Fibroblast of peridontal ligament (primary cell): ENCODE results near the gene ANKMY1.

Experiments
- DNase-seq: peaks from one replicate; pipeline ENCODE4 v3.0.0-alpha.2; 2010; ENCODE audit errors: extremely low read depth

ANKMY1 gene

DNA sequence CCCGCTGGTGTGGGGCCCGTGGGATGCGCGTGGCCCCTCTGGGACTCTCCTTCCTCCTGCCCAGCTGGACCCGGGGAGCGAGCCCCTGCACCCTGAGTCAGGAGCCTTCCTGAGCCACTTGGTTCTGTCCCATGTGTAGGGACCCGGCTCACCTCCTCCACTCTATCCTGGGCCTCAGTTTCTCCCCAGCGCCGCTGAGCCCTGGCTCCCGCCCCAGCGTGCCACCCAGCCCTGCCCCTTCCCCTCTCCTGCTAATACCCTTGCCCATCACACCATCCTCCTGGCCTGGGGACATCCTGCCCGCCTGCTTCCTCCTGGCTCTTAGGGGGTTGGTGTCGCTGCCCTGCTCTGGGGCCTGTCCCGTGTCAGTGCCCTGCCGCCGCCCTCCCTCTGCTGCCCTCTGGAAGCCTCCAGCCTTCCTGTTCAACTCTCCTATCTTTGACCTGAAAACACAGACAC, 97.5 kb downstream of the ANKMY1 start:
- DNase-seq: no peak

DNA sequence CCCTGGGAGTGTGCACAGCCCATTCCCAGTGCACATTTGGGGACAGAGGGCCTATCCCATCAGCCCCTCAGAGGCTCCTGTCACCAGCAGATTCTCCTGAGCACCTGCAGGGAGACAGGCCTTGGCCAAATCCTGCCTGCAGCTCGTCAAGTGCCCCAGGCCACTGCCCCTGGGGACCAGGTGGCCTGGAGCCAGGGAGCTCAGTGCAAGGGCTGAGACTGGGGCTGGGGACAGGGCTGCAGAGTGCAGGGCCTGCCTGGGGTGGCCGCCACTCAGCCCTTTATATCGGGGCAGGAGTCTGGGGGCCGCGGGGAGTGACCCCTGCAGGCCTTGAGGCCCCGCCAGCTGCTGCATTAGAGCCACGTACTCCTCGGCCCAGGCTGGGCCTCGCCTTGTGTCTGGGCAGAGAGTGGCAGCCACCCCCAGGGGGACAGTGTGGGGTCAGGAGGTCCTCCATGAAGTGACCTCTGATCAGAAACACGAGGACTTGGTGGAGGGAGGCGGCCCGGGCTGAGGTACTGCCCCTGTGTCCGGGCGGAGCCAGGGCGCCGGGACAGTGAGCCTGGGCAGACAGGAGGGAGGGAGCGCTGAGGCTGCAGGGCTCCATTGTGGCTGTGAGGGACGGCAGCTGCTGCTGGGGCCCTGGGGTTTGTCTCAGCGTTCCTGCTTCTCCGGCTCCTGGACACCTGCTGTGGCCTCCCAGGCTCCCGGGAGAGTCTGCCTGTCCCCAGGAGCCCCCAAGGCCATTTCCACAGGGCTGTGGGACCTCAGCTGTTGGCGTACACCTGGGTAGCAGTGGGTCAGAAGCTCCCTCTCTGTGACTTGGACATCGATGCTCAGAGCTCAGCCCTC, 98.2 kb downstream of the ANKMY1 start:
- DNase-seq: no peak

DNA sequence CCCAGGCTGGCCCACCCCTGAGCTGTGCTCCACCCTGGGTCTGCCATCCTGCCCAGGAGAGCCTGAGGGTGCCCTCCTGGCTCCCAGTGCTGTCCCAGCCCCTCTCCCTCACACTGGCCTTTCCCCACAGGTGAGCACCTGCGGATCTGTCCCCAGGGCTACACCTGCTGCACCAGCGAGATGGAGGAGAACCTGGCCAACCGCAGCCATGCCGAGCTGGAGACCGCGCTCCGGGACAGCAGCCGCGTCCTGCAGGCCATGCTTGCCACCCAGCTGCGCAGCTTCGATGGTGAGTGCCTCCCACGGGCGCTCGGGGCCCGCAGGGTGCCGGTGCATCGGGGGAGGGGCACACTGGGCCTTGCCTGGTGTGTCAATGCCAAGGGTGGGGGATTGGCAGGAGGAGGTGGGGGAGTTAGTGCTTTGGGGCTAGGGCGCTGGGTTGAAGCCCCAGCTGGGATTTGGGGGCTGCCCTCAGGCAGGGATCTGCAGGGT, 98.8 kb downstream of the ANKMY1 start:
- no peak for DNase-seq

DNA sequence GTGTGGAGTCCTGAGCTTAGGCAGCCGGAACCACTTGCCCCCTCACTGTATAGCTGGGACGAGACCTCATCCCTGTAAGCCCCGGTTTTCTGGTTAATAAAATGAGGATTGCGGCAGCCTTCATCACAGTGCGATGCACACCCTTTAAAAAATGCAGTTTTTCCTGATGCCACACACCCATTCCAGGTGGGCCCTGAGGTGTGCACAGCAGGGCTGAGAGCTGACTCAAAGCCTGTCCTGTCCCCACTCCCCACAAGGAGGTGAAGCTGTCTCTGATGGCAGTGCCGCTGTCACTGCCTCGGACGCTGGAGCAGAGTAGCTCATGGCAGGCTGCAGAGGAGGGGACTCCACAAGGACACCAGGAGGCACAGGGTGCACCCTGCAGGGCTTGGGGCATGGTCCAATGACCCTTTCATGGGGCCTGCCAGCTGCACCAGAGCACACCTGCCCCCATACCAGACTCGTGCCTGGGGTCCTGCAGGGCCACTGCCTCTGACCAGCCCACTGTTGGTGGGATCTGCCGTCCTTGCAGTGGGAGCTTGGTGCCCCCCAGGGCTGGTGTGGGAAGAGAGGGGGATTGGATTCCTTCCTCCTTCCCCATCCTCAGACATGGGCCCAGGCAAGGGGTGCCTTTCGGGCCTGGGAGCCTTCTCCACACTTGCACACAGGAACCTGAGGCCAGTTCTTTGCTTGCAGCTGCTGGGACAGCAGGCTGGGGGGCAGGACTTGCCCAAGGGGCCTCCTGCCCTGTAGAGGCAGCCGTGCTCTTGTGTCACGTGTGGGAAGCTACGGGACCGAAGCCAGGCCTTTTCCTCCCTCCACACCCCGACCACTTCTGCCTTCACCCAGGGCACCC, 99.5 kb downstream of the ANKMY1 start:
- no peak for DNase-seq

DNA sequence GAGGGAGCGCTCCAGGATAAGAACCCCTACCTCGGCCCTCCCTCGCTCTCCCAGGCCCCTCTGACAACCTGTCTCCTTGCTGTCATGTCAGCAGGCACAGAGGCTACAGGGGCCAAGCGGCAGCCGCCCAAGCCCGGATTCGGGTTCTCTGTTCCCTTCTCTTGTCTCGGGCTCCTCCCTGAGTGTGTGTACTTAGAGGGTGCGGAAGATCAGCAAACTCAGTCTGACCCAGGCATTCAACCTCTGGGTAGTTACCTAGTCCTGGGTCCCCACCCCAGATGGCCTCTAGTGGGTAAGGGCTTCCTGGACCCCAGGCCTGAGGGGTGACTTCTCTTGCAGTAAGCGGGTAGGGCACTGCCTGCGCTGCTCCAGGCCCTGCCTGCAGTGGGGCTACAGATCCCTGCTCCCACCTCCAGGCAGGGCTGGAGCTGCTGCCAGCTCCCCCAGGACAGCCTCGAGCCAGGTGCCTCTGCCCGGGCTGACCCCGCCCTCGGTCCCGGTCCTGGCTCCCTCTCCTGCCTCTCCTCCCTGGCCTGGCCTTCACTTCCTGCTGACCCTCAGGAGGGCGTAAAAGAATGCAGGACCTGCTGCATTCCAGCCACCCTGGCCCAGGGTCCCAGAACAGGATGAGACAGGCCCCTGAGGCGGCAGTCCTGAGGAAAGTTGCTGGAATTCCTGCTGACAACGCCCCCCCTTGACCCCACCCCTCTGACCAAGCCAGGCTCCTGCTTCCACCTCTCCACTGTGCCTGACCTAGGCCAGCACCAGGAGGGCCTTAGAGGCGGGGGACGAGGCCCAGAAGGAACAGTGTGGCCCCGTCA, 100.4 kb downstream of the ANKMY1 start:
- no peak for DNase-seq

DNA sequence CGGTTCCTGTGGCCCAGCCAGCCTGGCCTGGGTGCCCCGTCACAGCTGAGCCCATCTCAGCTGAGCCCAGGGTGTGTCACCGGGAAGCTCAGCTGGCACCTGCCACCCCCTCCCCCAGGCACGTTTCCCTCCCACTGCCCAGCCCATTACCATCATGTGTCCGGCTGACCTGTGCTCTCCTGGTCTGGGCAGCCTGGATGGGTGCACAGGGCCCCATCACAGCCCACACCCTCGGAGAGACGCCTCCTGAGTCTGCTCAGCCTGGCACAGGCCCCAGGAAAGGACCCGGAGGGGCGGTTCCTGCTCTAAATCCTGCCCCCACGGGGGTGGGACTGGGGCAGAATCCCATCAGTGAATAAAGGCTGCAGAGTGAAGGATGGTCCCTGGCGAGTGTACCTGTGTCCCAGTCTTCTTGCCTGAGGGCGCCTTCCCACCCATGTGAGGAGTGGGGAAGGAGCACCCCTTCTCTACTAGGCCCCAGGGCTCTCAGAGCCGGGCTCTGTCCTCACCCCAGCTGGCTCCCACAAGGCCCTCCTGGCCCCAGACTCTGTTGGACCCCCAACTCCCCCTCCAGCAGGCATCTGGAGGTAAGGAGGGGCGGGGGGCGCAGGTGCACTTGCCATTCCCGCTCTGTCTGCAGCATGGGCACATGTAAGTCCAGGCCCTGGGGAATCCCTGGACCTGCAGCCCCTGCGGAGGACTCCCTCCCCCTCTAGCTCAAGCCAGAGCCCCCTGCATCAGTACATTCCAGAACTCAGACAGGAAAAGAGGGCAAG, 101.2 kb downstream of the ANKMY1 start:
- DNase-seq: no peak

DNA sequence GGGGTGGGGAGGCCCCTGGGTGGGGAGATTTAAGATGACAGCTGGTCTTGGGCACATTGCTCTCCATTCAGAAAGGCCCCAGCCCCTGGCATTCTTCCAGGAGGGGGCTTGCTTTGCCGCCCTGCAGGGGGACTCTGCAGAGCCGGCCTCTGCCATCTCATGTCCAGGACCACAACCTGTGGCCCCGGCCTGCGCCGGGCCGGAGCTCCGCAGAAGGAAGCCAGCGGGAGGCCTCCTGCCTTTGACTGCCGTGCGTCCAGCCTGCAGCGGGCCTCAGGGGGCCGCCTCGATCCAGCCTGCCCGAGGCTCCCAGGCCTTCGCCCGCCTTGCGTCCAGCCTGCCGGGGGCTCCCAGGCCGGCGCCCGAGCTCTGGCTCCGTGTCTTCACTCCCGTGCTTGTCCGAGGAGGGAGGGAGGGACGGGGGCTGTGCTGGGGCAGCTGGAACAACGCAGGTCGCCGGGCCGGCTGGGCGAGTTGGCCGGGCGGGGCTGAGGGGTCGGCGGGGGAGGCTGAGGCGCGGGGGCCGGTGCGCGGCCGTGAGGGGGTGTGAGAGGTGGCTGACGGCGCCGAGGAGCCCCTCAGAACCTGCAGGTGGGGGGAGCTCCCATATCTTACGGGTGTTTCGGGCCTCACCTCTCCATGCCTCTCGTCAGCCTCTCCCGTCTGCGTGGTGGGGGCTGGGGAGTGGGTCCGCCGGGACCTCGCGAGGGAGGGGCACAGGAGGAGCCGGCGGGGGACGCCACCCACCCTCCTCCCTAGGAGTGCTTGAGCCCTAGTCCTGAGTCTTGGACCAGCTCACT, 101.9 kb downstream of the ANKMY1 start:
- DNase-seq: no peak

DNA sequence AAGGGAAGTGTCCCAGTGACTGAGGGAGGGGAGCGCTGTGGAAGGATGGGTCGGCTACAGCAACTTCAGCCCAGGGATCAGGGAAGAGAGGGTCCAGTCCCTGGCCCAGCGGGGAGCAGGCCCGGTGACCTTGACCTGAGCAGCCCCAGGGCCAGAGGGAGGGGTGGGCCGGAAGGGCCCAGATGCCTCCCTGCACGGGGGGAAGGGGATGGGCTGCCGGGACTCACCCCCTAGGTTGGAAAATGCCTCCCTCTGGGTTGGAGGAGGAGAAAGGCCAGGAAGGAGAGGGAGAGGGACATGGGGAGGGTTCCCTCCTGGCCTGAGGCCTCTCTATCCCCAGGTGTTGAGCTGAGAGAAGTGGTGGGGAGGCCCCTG, 102.5 kb downstream of the ANKMY1 start:
- DNase-seq: no peak

DNA sequence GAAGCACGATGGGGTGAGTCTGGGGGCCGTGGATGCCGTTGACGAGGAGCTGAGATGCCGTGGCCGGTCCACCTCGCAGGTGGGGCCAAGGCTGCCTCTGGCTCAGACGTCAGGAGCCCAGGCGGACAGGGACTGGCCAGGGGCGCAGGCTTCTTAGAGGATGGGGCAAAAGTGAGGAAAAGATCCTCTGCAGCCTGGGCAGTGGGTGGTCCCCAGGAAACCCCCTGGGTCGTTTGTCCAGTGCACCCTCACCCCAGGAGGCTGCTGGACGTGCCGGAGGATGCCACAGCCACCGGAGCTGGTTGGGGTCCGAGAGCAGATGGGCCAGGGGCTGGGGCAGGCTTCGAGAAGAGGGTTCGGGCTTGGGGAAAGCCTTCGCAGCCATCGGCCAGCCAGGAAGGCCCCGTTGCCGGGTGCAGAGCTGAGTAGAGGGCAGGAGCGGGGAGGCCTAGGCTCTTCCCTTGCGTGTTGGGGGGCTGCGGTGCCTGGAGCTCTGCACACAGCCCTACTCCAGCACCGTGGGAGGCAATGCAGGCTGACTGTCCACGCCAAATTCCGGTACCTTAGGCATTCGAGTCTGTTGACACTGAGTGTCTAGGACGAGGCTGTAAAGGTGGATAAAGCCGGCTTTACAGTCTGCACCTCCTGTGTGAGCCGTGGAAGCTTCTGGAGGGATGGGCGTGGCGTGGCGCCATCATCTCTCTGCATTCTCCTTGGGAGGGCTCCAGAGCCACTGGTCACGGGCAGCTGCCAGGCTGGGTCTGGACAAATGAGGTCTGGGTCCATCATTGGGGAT, 103.5 kb downstream of the ANKMY1 start:
- no peak for DNase-seq

DNA sequence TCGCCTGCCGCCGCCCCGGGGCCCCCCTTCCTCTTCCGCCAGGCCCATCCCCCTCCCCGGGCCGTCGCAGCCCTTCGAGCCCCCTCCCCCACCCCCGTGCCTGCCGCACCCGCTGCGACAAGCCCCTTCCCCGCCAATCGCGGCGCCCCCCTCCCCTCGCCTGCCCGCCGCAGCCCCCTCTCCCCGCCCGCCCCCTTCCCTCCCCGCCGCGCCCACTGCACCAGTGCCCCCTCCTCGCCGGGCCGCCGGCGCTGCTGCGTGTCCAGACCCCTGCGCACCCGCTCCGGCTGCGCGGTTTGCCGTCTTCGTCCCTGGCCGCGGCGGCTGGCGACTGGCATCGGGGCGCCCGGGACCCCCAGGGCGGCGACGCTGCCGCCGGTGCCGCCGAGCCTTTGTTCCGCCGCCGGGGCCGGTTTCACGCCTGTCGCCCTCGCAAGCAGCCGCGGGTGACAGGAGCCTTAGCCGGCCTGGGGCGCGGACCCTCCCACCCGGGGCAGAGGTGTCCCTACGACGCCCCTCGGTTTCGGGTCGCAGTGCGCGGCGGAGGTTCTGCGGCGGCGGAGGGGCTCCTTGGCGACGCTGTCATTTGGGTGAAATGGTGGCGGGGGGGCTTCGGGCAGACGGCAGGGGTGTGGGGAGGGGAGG, 104.2 kb downstream of the ANKMY1 start:
- DNase-seq: no peak

DNA sequence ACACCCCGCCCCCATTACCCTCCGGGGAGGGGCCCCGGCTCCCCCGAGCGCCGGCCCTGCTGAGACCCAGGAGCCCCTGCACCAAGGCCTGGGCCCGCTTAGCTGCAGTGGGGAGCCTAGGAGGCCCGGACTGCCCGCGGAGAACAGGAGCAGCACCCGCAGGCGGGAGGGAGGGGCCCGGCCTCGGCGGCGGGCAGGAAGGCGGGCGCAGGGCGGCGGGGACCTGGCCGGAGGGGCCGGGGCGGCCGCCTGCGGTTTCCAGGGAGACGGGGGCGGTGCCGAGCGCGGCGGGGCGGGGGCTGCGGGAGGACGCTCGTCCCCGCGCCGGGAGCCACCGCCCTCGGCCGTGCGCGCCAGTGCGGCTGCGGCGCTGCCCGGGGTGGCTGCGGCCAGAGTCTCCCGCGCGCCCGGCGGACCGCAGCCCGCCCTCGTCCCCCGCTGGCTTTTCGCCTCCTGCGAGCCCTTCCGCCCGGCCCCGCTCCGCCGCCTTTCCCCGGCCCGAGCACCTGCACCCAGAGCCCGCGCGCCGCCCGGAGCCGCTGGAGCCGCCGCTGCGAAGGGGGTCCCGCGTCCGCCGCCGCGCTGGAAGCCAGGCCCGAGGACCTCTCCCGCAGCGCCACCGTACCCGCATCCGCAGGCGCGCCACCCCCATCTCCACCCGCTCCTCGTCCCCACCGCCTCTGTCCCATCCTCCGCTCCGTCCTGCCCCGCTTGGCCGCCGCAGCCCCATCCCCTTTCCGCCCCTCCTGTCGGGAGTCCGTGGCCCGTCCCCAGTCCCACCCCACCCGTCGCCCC, 105.1 kb downstream of the ANKMY1 start:
- peak; percentile 18 for DNase-seq

DNA sequence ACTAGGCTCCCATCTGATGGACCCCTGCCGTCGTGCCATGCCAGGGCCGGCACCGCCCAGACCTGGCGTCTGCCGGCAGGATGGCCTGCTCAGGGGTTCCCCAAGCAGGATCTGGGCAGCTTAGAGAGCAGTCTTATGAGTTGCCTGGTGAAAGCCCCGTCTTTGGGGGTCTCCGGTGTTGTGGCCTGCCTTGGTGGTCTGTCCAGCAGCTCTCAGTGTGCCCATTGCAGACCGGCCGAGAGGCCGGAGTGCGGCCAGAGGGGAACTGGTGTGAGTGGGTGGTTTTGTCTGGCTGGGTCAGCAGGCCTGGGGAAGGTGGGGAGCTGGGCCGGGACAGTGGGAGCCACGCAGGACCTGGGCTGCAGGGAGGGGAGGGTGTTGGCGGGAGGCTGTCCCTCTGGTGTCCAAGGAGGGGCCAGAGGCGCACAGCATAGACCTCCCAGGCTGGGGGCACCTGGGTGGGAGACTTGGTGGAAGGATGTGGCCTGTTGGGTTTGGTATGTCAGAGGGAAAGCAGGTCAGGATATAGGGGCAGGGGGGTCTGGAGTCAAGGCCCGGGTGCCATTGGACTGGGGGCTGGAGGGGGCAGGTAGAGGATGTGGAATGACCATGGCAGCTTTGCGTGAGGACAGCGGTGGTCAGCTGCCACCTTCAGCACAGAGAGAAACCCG, 105.9 kb downstream of the ANKMY1 start:
- DNase-seq: no peak

DNA sequence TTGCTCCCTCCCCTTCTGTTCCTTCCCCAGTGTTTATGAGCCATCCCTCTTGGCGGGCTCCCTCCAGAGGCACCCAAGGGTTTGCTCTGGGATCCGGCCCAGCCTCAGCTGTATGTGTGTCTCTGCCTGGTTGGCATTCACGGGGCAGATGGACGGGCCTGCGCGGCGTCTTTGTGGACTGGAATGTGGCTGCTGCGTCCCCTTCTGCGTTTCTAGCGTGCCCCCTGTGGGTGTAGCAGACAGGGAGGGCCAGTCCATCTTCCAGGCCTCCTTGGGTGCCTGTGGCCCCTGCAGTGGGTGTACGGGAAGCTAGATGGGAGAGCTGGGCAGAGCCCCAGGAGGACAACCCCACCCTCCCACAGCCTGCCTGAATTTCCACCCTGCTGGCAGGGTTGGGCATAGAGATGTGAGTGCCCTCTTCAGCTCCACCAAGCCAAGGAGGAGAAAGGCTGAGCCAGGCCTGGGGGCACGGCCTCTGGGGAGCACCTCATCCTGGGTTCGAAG, 106.6 kb downstream of the ANKMY1 start:
- DNase-seq: no peak

DNA sequence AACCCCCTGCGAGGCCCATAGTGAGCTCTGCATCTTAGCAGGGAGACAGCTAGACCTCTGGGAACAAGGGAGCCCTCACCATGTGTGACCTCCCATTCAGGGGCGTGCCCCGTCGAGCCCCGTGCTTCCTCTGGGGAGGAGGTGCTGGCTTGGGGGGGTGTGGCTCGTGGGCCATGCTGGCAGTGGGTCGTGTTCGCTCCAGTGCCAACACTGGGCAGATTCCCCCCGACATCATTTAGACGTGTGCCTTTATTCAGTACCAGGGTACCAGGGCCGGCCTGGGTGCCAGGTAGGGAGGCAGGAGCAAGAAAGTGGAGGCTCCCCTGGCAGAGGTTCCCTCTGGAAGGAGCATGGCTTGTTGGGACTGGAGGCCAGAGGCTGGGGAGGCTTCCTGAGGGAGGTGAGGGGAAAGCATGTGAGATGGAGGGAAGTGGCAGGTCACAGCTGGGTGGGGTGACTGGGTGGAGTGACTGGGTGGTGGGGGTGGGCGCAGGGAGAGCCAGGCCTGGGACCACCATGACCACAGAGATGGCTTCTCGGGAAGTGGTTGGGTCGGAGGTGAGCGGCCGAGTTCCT, 107.2 kb downstream of the ANKMY1 start:
- no peak for DNase-seq

DNA sequence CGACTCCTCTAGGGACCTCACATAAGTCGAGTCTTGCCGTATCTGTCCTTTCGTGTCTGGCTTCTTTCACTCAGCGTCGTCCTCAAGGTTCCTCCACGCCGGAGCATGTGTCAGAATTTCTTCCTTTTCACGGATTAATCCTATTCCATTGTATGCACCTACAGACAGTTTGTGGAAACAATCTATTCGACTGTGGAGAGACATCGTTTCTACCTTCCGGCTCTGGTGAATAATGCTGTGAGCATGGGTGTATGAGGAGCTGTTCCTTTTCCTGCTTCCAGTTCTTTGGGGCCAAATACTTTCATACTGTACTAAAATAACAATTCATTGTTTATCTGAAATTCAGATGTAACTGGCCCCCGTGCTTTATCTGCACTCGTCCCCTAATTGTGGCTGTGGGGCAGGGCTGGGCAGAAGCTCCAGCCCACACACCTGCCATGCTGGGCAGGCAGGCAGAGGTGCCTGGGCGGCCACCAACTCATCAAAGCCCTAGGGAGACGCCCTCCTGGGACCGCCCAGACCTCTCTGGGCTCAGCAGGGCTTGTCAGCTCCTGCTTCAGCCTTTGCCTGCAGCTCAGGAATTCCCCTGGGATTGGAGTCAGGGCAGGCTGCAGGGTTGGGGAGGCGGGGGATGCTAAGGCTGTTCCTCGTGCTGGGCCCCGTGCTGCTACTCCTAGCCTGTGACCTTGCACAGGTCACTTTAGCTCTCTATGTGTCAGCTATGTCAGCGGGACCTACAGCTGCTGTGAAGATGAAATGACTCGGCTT, 107.8 kb downstream of the ANKMY1 start:
- DNase-seq: no peak
